Calu3 (cell line): Measurements from ENCODE around the gene LARGE1. TPM values are rescaled to one million over a fixed set of nuclear protein-coding genes. Genes with fewer than 3 reads are reported as not detected.

Experiments
- BruUV-seq: library from RNA; stranded (reverse); fragments of 400-500 nt; replicated peaks from 2 replicates; lab custom pipeline; 2021; lab: Mats Ljungman, UMichigan
- CTCF ChIA-PET: fragments of 300-600 bp; sonication (Branson Sonifier 250); formaldehyde crosslinking; loops from one replicate; lab custom pipeline; 2022; ENCODE audit warnings: antibody characterized with exemption; lab: Charles Lee
- DNase-seq: peaks from one replicate; pipeline ENCODE4 v3.0.0; 2022
- H3K27ac Mint-ChIP-seq: one replicate; pipeline ENCODE4 v1.8.0; 2022; ENCODE audit warnings: mixed read lengths; ENCODE audit not compliant: unreplicated experiment
- H3K27me3 Mint-ChIP-seq: one replicate; pipeline ENCODE4 v1.8.0; 2022; ENCODE audit warnings: mixed read lengths; ENCODE audit not compliant: unreplicated experiment
- H3K36me3 Mint-ChIP-seq: one replicate; pipeline ENCODE4 v1.8.0; 2022; ENCODE audit warnings: mild to moderate bottlenecking, moderate library complexity, mixed read lengths; ENCODE audit not compliant: insufficient read depth, unreplicated experiment
- H3K4me1 Mint-ChIP-seq: one replicate; pipeline ENCODE4 v1.8.0; 2022; ENCODE audit warnings: mild to moderate bottlenecking, low read depth, mixed read lengths; ENCODE audit not compliant: unreplicated experiment
- H3K4me3 Mint-ChIP-seq: one replicate; pipeline ENCODE4 v1.8.0; 2022; ENCODE audit warnings: mild to moderate bottlenecking, low read depth, moderate library complexity, mixed read lengths; ENCODE audit not compliant: unreplicated experiment
- H3K9me3 Mint-ChIP-seq: one replicate; pipeline ENCODE4 v1.8.0; 2022; ENCODE audit warnings: low read depth, mixed read lengths; ENCODE audit not compliant: unreplicated experiment
- CTCF ChIP-seq: fragments of 200-600 bp; IDR thresholded peaks from one replicate; pipeline ENCODE4 v1.8.0; 2022; ENCODE audit warnings: antibody characterized with exemption; ENCODE audit not compliant: unreplicated experiment
- intact Hi-C: fragments of 100-400 bp; cut with micrococcal nuclease; formaldehyde crosslinking; loops from one replicate; pipeline ENCODE4 v1.10.0; 2022; ENCODE audit not compliant: unreplicated experiment
- total RNA-seq: library from RNA; stranded (reverse); gene quantifications from 2 replicates; pipeline ENCODE4 v1.2.3, GENCODE V29; 2022

LARGE1 gene
- total RNA-seq, 1 experiment from 2014 or later, result 11.6 TPM

- peaks cover 4% of the 10 kb centered on the region for H3K9me3 Mint-ChIP-seq
- intact Hi-C loops, result no loop called here
- BruUV-seq, result no TSS peak
- no peak overlapping the region for H3K4me3 Mint-ChIP-seq
- no peak for TF ChIP-seq CTCF
- H3K27ac Mint-ChIP-seq, result no peak overlapping the region
- peaks cover 18% of the 10 kb centered on the region for H3K4me1 Mint-ChIP-seq
- peaks cover 4% of the 10 kb centered on the region for H3K36me3 Mint-ChIP-seq
- H3K27me3 Mint-ChIP-seq, result no peaks in the 10 kb centered on the region
- no peak for DNase-seq
- CTCF ChIA-PET, result no interaction called here
These were observed 377.6 kb downstream of the LARGE1 start for GRCh38 chr22:33542722-33543121.

GRCh38 chr22:33542153-33542552 lies 378.1 kb downstream of the LARGE1 start:
- Mint-ChIP-seq H3K27ac (no peak overlapping the region), H3K4me1 (peaks cover 18% of the 10 kb centered on the region), H3K36me3 (peaks cover 4% of the 10 kb centered on the region), H3K9me3 (peaks cover 4% of the 10 kb centered on the region), H3K4me3 (no peak overlapping the region), H3K27me3 (no peaks in the 10 kb centered on the region)
- CTCF ChIA-PET, result interaction anchor here (0.7 kb wide), 1 partner anchor 12 kb away, joined by 5 read pairs; no protein-coding TSS in a partner anchor
- intact Hi-C loops, result no loop called here
- BruUV-seq, result no TSS peak
- TF ChIP-seq CTCF, result no peak
- no peak for DNase-seq

GRCh38 chr22:33539902-33540751 lies 380.1 kb downstream of the LARGE1 start:
- Mint-ChIP-seq H3K4me1 (peaks cover 18% of the 10 kb centered on the region), H3K9me3 (no peaks in the 10 kb centered on the region), H3K36me3 (peaks cover 4% of the 10 kb centered on the region), H3K4me3 (peak overlapping the region; percentile 31), H3K27me3 (no peaks in the 10 kb centered on the region), H3K27ac (peak overlapping the region; percentile 74)
- intact Hi-C loops, result no loop called here
- BruUV-seq, result no TSS peak
- peak; percentile 81 for DNase-seq
- CTCF ChIA-PET, result interaction anchor here (0.5 to 2.3 kb wide), 8 partner anchors 21 to 1009 kb away, joined by 3 to 10 read pairs (median 4); no protein-coding TSS in a partner anchor
- no peak for TF ChIP-seq CTCF

- Mint-ChIP-seq H3K9me3 (no peaks in the 10 kb centered on the region), H3K4me1 (peaks cover 18% of the 10 kb centered on the region), H3K36me3 (peaks cover 4% of the 10 kb centered on the region), H3K4me3 (no peak overlapping the region), H3K27ac (peak overlapping the region; percentile 74), H3K27me3 (no peaks in the 10 kb centered on the region)
- no TSS peak for BruUV-seq
- CTCF ChIA-PET, result interaction anchor here (0.6 to 2.3 kb wide), 6 partner anchors 20 to 384 kb away, joined by 3 to 10 read pairs (median 4); no protein-coding TSS in a partner anchor
- intact Hi-C loops, result no loop called here
- no peak for DNase-seq
- TF ChIP-seq CTCF, result no peak
These were observed 380.9 kb downstream of the LARGE1 start for GRCh38 chr22:33539202-33539901.
